ENCODE data around the gene TNNC2.

Gene TNNC2

GRCh38 chr20:45822857-45823256 is 4.3 kb downstream of the TNNC2 start:
- WGBS, 2 experiments = 88 to 89% methylated on average over 24 of the region's 24 CpGs
- Histone ChIP-seq H3K4me1 (ENCODE audit: control insufficient read depth, insufficient read depth, low read length) (peaks cover 5% of the 10 kb centered on the region), H3K27me3 (ENCODE audit: control insufficient read depth, insufficient read depth, low read length, poor library complexity, severe bottlenecking) (peaks cover 17% of the 10 kb centered on the region), H3K27ac (ENCODE audit: insufficient read depth, low read depth, low read length, poor library complexity, severe bottlenecking) (no peak overlapping the region), H3K36me3 (ENCODE audit: control insufficient read depth, insufficient read depth, low read length) (no peaks in the 10 kb centered on the region), H3K4me3 (ENCODE audit: insufficient read depth, low read depth, low read length) (no peak overlapping the region), H3K9me3 (ENCODE audit: control insufficient read depth, low read length) (no peaks in the 10 kb centered on the region)

GRCh38 chr20:45821947-45822346 is 5.2 kb downstream of the TNNC2 start:
- WGBS, 2 experiments = 88 to 89% methylated on average over 2 of the region's 2 CpGs
- H3K27me3 ChIP-seq (ENCODE audit: control insufficient read depth, insufficient read depth, low read length, poor library complexity, severe bottlenecking) = peaks cover 17% of the 10 kb centered on the region
- H3K9me3 ChIP-seq (ENCODE audit: control insufficient read depth, low read length) = no peaks in the 10 kb centered on the region
- no peak overlapping the region for H3K4me3 ChIP-seq (ENCODE audit: insufficient read depth, low read depth, low read length)
- H3K27ac ChIP-seq (ENCODE audit: insufficient read depth, low read depth, low read length, poor library complexity, severe bottlenecking) = no peak overlapping the region
- H3K36me3 ChIP-seq (ENCODE audit: control insufficient read depth, insufficient read depth, low read length) = peaks cover 2% of the 10 kb centered on the region
- peaks cover 5% of the 10 kb centered on the region for H3K4me1 ChIP-seq (ENCODE audit: control insufficient read depth, insufficient read depth, low read length)

- H3K27ac ChIP-seq (ENCODE audit: insufficient read depth, low read depth, low read length, poor library complexity, severe bottlenecking) = no peak overlapping the region
- peaks cover 17% of the 10 kb centered on the region for H3K27me3 ChIP-seq (ENCODE audit: control insufficient read depth, insufficient read depth, low read length, poor library complexity, severe bottlenecking)
- H3K4me3 ChIP-seq (ENCODE audit: insufficient read depth, low read depth, low read length) = no peak overlapping the region
- H3K4me1 ChIP-seq (ENCODE audit: control insufficient read depth, insufficient read depth, low read length) = peaks cover 4% of the 10 kb centered on the region
- no peaks in the 10 kb centered on the region for H3K9me3 ChIP-seq (ENCODE audit: control insufficient read depth, low read length)
- 94 to 95% methylated on average over 4 of the region's 4 CpGs for WGBS, 2 experiments
- peaks cover 23% of the 10 kb centered on the region for H3K36me3 ChIP-seq (ENCODE audit: control insufficient read depth, insufficient read depth, low read length)
These were observed 7.6 kb downstream of the TNNC2 start for GRCh38 chr20:45819466-45819865.

- H3K4me1 ChIP-seq (ENCODE audit: control insufficient read depth, insufficient read depth, low read length) = peaks cover 4% of the 10 kb centered on the region
- no peak overlapping the region for H3K4me3 ChIP-seq (ENCODE audit: insufficient read depth, low read depth, low read length)
- H3K27ac ChIP-seq (ENCODE audit: insufficient read depth, low read depth, low read length, poor library complexity, severe bottlenecking) = peak overlapping the region; percentile 60
- H3K36me3 ChIP-seq (ENCODE audit: control insufficient read depth, insufficient read depth, low read length) = peaks cover 23% of the 10 kb centered on the region
- 82 to 86% methylated on average over 3 of the region's 3 CpGs for WGBS, 2 experiments
- no peaks in the 10 kb centered on the region for H3K9me3 ChIP-seq (ENCODE audit: control insufficient read depth, low read length)
- peaks cover 6% of the 10 kb centered on the region for H3K27me3 ChIP-seq (ENCODE audit: control insufficient read depth, insufficient read depth, low read length, poor library complexity, severe bottlenecking)
These were observed 8.9 kb downstream of the TNNC2 start for GRCh38 chr20:45818239-45818638.

- Histone ChIP-seq H3K4me1 (ENCODE audit: control insufficient read depth, insufficient read depth, low read length) (peaks cover 4% of the 10 kb centered on the region), H3K9me3 (ENCODE audit: control insufficient read depth, low read length) (no peaks in the 10 kb centered on the region), H3K27ac (ENCODE audit: insufficient read depth, low read depth, low read length, poor library complexity, severe bottlenecking) (peak overlapping the region; percentile 60), H3K36me3 (ENCODE audit: control insufficient read depth, insufficient read depth, low read length) (peaks cover 23% of the 10 kb centered on the region), H3K27me3 (ENCODE audit: control insufficient read depth, insufficient read depth, low read length, poor library complexity, severe bottlenecking) (no peaks in the 10 kb centered on the region), H3K4me3 (ENCODE audit: insufficient read depth, low read depth, low read length) (no peak overlapping the region)
- 92 to 93% methylated on average over 9 of the region's 9 CpGs for whole genome bisulfite sequencing, 2 experiments
These were observed 9.5 kb downstream of the TNNC2 start for GRCh38 chr20:45817376-45818194.

- no peak overlapping the region for H3K4me3 ChIP-seq (ENCODE audit: insufficient read depth, low read depth, low read length)
- no peak overlapping the region for H3K27ac ChIP-seq (ENCODE audit: insufficient read depth, low read depth, low read length, poor library complexity, severe bottlenecking)
- WGBS, 2 experiments = 93 to 100% methylated on average over 3 of the region's 3 CpGs
- peaks cover 23% of the 10 kb centered on the region for H3K36me3 ChIP-seq (ENCODE audit: control insufficient read depth, insufficient read depth, low read length)
- peaks cover 4% of the 10 kb centered on the region for H3K4me1 ChIP-seq (ENCODE audit: control insufficient read depth, insufficient read depth, low read length)
- no peaks in the 10 kb centered on the region for H3K27me3 ChIP-seq (ENCODE audit: control insufficient read depth, insufficient read depth, low read length, poor library complexity, severe bottlenecking)
- no peaks in the 10 kb centered on the region for H3K9me3 ChIP-seq (ENCODE audit: control insufficient read depth, low read length)
These were observed 10.2 kb downstream of the TNNC2 start for GRCh38 chr20:45816951-45817350.

GRCh38 chr20:45814314-45814713 is 12.8 kb downstream of the TNNC2 start:
- Histone ChIP-seq H3K4me3 (ENCODE audit: insufficient read depth, low read depth, low read length) (peak overlapping the region; percentile 5), H3K27ac (ENCODE audit: insufficient read depth, low read depth, low read length, poor library complexity, severe bottlenecking) (no peak overlapping the region), H3K4me1 (ENCODE audit: control insufficient read depth, insufficient read depth, low read length) (peaks cover 4% of the 10 kb centered on the region), H3K9me3 (ENCODE audit: control insufficient read depth, low read length) (no peaks in the 10 kb centered on the region), H3K36me3 (ENCODE audit: control insufficient read depth, insufficient read depth, low read length) (peaks cover 37% of the 10 kb centered on the region), H3K27me3 (ENCODE audit: control insufficient read depth, insufficient read depth, low read length, poor library complexity, severe bottlenecking) (no peaks in the 10 kb centered on the region)
- WGBS, 2 experiments = 93 to 94% methylated on average over 3 of the region's 3 CpGs

GRCh38 chr20:45813489-45813888 is 13.6 kb downstream of the TNNC2 start:
- peaks cover 4% of the 10 kb centered on the region for H3K4me1 ChIP-seq (ENCODE audit: control insufficient read depth, insufficient read depth, low read length)
- H3K36me3 ChIP-seq (ENCODE audit: control insufficient read depth, insufficient read depth, low read length) = peaks cover 42% of the 10 kb centered on the region
- H3K27me3 ChIP-seq (ENCODE audit: control insufficient read depth, insufficient read depth, low read length, poor library complexity, severe bottlenecking) = no peaks in the 10 kb centered on the region
- no peaks in the 10 kb centered on the region for H3K9me3 ChIP-seq (ENCODE audit: control insufficient read depth, low read length)
- WGBS, 2 experiments = 54 to 55% methylated on average over 6 to 7 of the region's 7 CpGs
- H3K27ac ChIP-seq (ENCODE audit: insufficient read depth, low read depth, low read length, poor library complexity, severe bottlenecking) = no peak overlapping the region
- peak overlapping the region; percentile 97 for H3K4me3 ChIP-seq (ENCODE audit: insufficient read depth, low read depth, low read length)

- Histone ChIP-seq H3K27me3 (ENCODE audit: control insufficient read depth, insufficient read depth, low read length, poor library complexity, severe bottlenecking) (no peaks in the 10 kb centered on the region), H3K27ac (ENCODE audit: insufficient read depth, low read depth, low read length, poor library complexity, severe bottlenecking) (no peak overlapping the region), H3K4me1 (ENCODE audit: control insufficient read depth, insufficient read depth, low read length) (peaks cover 4% of the 10 kb centered on the region), H3K36me3 (ENCODE audit: control insufficient read depth, insufficient read depth, low read length) (peaks cover 44% of the 10 kb centered on the region), H3K9me3 (ENCODE audit: control insufficient read depth, low read length) (no peaks in the 10 kb centered on the region), H3K4me3 (ENCODE audit: insufficient read depth, low read depth, low read length) (peak overlapping the region; percentile 97)
- 1% methylated on average over 11 of the region's 11 CpGs for WGBS, 2 experiments
These were observed 14.1 kb downstream of the TNNC2 start for GRCh38 chr20:45813006-45813340.

- Histone ChIP-seq H3K27me3 (ENCODE audit: control insufficient read depth, insufficient read depth, low read length, poor library complexity, severe bottlenecking) (no peaks in the 10 kb centered on the region), H3K4me3 (ENCODE audit: insufficient read depth, low read depth, low read length) (peak within 1 kb of the TSS; percentile 97), H3K4me1 (ENCODE audit: control insufficient read depth, insufficient read depth, low read length) (peaks cover 4% of the 10 kb centered on the region), H3K27ac (ENCODE audit: insufficient read depth, low read depth, low read length, poor library complexity, severe bottlenecking) (peak within 1 kb of the TSS; percentile 6), H3K36me3 (ENCODE audit: control insufficient read depth, insufficient read depth, low read length) (peaks cover 46% of the 10 kb centered on the region), H3K9me3 (ENCODE audit: control insufficient read depth, low read length) (no peaks in the 10 kb centered on the region)
- WGBS, 2 experiments = 2 to 3% methylated on average over 65 of the region's 65 CpGs
These were observed 14.7 kb downstream of the TNNC2 start, which contains the start of gene UBE2C for GRCh38 chr20:45812157-45813005. UBE2C (plus strand) TSS chr20:45812644; CDS start chr20:45812696, 52 bp downstream.

Data from ectodermal cell (in vitro differentiated cells).